Tibial nerve (tissue), 4 donors: ENCODE measurements around the gene ERV3-1. TPM values are rescaled to one million over a fixed set of nuclear protein-coding genes. Genes with fewer than 3 reads are reported as not detected.

Source experiments
- DNase-seq, 2 donors: peaks; one replicate each; pipeline ENCODE4 v3.0.0-alpha.2; 2019; ENCODE audit warnings: low spot score in 2 of 2
- H3K27ac ChIP-seq, 4 donors: fragments of 200-600 bp; sonication (generic) in 3 of 4; one replicate each; pipeline ENCODE4 v1.5.1; 2017 to 2019; ENCODE audit warnings: mild to moderate bottlenecking in 1 of 4
- H3K27me3 ChIP-seq, 2 donors: fragments of 200-600 bp; sonication (generic) in 1 of 2; one replicate each; pipeline versions ENCODE4 v1.5.1 to v1.6.0; 2017 to 2019
- H3K36me3 ChIP-seq, 3 donors: fragments of 200-600 bp; sonication (generic); one replicate each; pipeline ENCODE4 v1.5.1; 2018 to 2019
- H3K4me1 ChIP-seq, 4 donors: fragments of 200-600 bp; sonication (generic) in 3 of 4; one replicate each; pipeline ENCODE4 v1.5.1; 2017 to 2019
- H3K4me3 ChIP-seq, 4 donors: fragments of 200-600 bp; sonication (generic) in 3 of 4; one replicate each; pipeline ENCODE4 v1.5.1; 2017 to 2019; ENCODE audit warnings: mild to moderate bottlenecking in 1 of 4, moderate library complexity in 1 of 4
- H3K9me3 ChIP-seq, 4 donors: fragments of 200-600 bp; sonication (generic) in 3 of 4; one replicate each; pipeline ENCODE4 v1.5.1; 2017 to 2019
- CTCF ChIP-seq, 5 experiments: fragments of 200-600 bp in 3 of 5; fragments of 450-650 bp in 2 of 5; sonication (generic) in 3 of 5; IDR thresholded peaks; one replicate each; pipeline ENCODE4 v1.5.1; 2016 to 2019; ENCODE audit warnings: antibody characterized with exemption in 5 of 5, mild to moderate bottlenecking in 3 of 5, moderate library complexity in 2 of 5
- EP300 ChIP-seq, 2 donors: sonication (generic); formaldehyde crosslinking; IDR thresholded peaks; one replicate each; pipeline ENCODE4 v1.6.1; 2017; ENCODE audit warnings: antibody characterized with exemption in 2 of 2, mild to moderate bottlenecking in 1 of 2
- POLR2A ChIP-seq, 2 donors: fragments of 450-650 bp; IDR thresholded peaks; one replicate each; pipeline ENCODE4 v1.6.1; 2017; ENCODE audit warnings: antibody characterized with exemption in 2 of 2, mild to moderate bottlenecking in 2 of 2, moderate library complexity in 2 of 2
- WGBS, 2 donors: methylation state at CpG; one replicate each; pipeline ENCODE4 v1.1.5; 2018; 5-methylcytosine and 5-hydroxymethylcytosine counted together
- total RNA-seq, 4 donors: library from RNA; depleted of rRNA; stranded (reverse); fragments of >200 nt; gene quantifications; one replicate each; pipeline ENCODE4 v1.1.0, GENCODE V29; 2016

Gene ERV3-1
- total RNA-seq, 4 donors from 2014 or later = 19.2 to 33.9 (median 19.7) TPM

- TF ChIP-seq CTCF (IDR thresholded peaks at IDR 0.05) (no peak), EP300 (IDR thresholded peaks at IDR 0.05) (no peak), POLR2A (IDR thresholded peaks at IDR 0.05) (no peak)
- peaks cover 0 to 66% (median 15%) of the 10 kb centered on the region in 4 donors for H3K9me3 ChIP-seq
- H3K36me3 ChIP-seq = peaks cover 0 to 75% (median 0%) of the 10 kb centered on the region in 3 donors
- H3K27me3 ChIP-seq = no peaks in the 10 kb centered on the region
- H3K27ac ChIP-seq = no peak within 1 kb of the TSS
- no peak for DNase-seq
- WGBS, 2 donors = 86 to 95% methylated on average over 4 of the region's 4 CpGs
- H3K4me1 ChIP-seq = no peaks in the 10 kb centered on the region
- no peak within 1 kb of the TSS for H3K4me3 ChIP-seq
Measured at GRCh38 chr7:64990936-64991335, 15.6 kb downstream of the ERV3-1 start, which contains the start of gene ZNF117. TSS of gene ZNF117 (minus strand) at chr7:64991036.

- no peaks in the 10 kb centered on the region for H3K27me3 ChIP-seq
- H3K27ac ChIP-seq = no peak overlapping the region
- DNase-seq = no peak
- peaks cover 0 to 83% (median 0%) of the 10 kb centered on the region in 3 donors for H3K36me3 ChIP-seq
- WGBS, 2 donors = 93 to 95% methylated on average over 7 of the region's 7 CpGs
- H3K4me3 ChIP-seq = no peak overlapping the region
- no peaks in the 10 kb centered on the region for H3K4me1 ChIP-seq
- TF ChIP-seq EP300 (IDR thresholded peaks at IDR 0.05) = no peak
- no peak for TF ChIP-seq CTCF (IDR thresholded peaks at IDR 0.05)
- no peak for TF ChIP-seq POLR2A (IDR thresholded peaks at IDR 0.05)
- H3K9me3 ChIP-seq = peaks cover 0 to 63% (median 16%) of the 10 kb centered on the region in 4 donors
Measured at GRCh38 chr7:64990216-64990615, 16.3 kb downstream of the ERV3-1 start.

GRCh38 chr7:64978497-64979203 is 27.8 kb downstream of the ERV3-1 start:
- TF ChIP-seq CTCF (IDR thresholded peaks at IDR 0.05) (no peak), EP300 (IDR thresholded peaks at IDR 0.05) (no peak), POLR2A (IDR thresholded peaks at IDR 0.05) (no peak)
- Histone ChIP-seq H3K9me3 (peaks cover 0 to 90% (median 39%) of the 10 kb centered on the region in 4 donors), H3K27ac (no peak overlapping the region), H3K27me3 (no peaks in the 10 kb centered on the region), H3K4me1 (no peaks in the 10 kb centered on the region), H3K36me3 (peaks cover 0 to 60% (median 15%) of the 10 kb centered on the region in 3 donors), H3K4me3 (no peak overlapping the region)
- no peak for DNase-seq
- 97 to 98% methylated on average over 5 of the region's 5 CpGs for WGBS, 2 donors

GRCh38 chr7:64965594-64965993 is 40.9 kb downstream of the ERV3-1 start:
- no peak overlapping the region for H3K27ac ChIP-seq
- no peak for TF ChIP-seq CTCF (IDR thresholded peaks at IDR 0.05)
- no peaks in the 10 kb centered on the region for H3K27me3 ChIP-seq
- H3K4me1 ChIP-seq = no peaks in the 10 kb centered on the region
- DNase-seq = no peak
- H3K36me3 ChIP-seq = no peaks in the 10 kb centered on the region
- peaks cover 0 to 11% (median 1%) of the 10 kb centered on the region in 4 donors for H3K9me3 ChIP-seq
- H3K4me3 ChIP-seq = no peak overlapping the region

- H3K27ac ChIP-seq = no peak overlapping the region
- H3K9me3 ChIP-seq = no peaks in the 10 kb centered on the region
- H3K36me3 ChIP-seq = no peaks in the 10 kb centered on the region
- H3K27me3 ChIP-seq = no peaks in the 10 kb centered on the region
- 69 to 81% methylated on average over 2 to 3 of the region's 3 CpGs for WGBS, 2 donors
- TF ChIP-seq POLR2A (IDR thresholded peaks at IDR 0.05) (no peak), CTCF (IDR thresholded peaks at IDR 0.05) (no peak), EP300 (IDR thresholded peaks at IDR 0.05) (no peak)
- no peak for DNase-seq
- no peak overlapping the region for H3K4me3 ChIP-seq
- H3K4me1 ChIP-seq = no peaks in the 10 kb centered on the region
Measured at GRCh38 chr7:64959072-64959747, 47.3 kb downstream of the ERV3-1 start.
